Inferior parietal cortex (tissue), 1 donor: Measurements from ENCODE around the gene GPR15LG.
"Not testable (repeated sequence)": the region's sequence is repeated elsewhere in the genome, so short reads cannot be mapped to it uniquely, and the experiment has no call there.

Source experiments
- DNase-seq: peaks from one replicate; pipeline ENCODE4 v3.0.0-alpha.2; 2016; ENCODE audit errors: extremely low spot score

GPR15LG gene

GRCh38 chr10:84166620-84167288, 6.8 kb upstream of the GPR15LG start:
- DNase-seq: no peak

- not testable (repeated sequence) for DNase-seq
Measured at GRCh38 chr10:84167289-84167653, 6.3 kb upstream of the GPR15LG start.

- DNase-seq: not testable (repeated sequence)
Measured at GRCh38 chr10:84168382-84168781, 5.2 kb upstream of the GPR15LG start.

- not testable (repeated sequence) for DNase-seq
Measured at GRCh38 chr10:84171237-84171636, 2.4 kb upstream of the GPR15LG start.

GRCh38 chr10:84171700-84172466, 1.7 kb upstream of the GPR15LG start:
- DNase-seq: not testable (repeated sequence)

- DNase-seq: no peak
Measured at GRCh38 chr10:84172467-84173356, 889 bp upstream of the GPR15LG start.

GRCh38 chr10:84175436-84175835, 1.8 kb downstream of the GPR15LG start:
- no peak for DNase-seq

GRCh38 chr10:84176351-84176750, 2.8 kb downstream of the GPR15LG start:
- DNase-seq: no peak

- no peak for DNase-seq
Measured at GRCh38 chr10:84176836-84177474, 3.4 kb downstream of the GPR15LG start.

GRCh38 chr10:84177541-84178141, 4.0 kb downstream of the GPR15LG start:
- DNase-seq: no peak

- no peak for DNase-seq
Measured at GRCh38 chr10:84178160-84178609, 4.6 kb downstream of the GPR15LG start.

- peak; percentile 59 for DNase-seq
Measured at GRCh38 chr10:84179059-84179710, 5.6 kb downstream of the GPR15LG start.

- not testable (repeated sequence) for DNase-seq
Measured at GRCh38 chr10:84180386-84180785, 6.8 kb downstream of the GPR15LG start.

- DNase-seq: no peak
Measured at GRCh38 chr10:84181631-84182030, 8.0 kb downstream of the GPR15LG start.

- DNase-seq: no peak
Measured at GRCh38 chr10:84184517-84184916, 10.9 kb downstream of the GPR15LG start.

GRCh38 chr10:84185526-84186175, 12.1 kb downstream of the GPR15LG start:
- no peak for DNase-seq

- DNase-seq: no peak
Measured at GRCh38 chr10:84188815-84189214, 15.2 kb downstream of the GPR15LG start.

GRCh38 chr10:84190621-84191020, 17.0 kb downstream of the GPR15LG start:
- no peak for DNase-seq

GRCh38 chr10:84191106-84191505, 17.5 kb downstream of the GPR15LG start:
- no peak for DNase-seq

GRCh38 chr10:84193327-84193726, 19.7 kb downstream of the GPR15LG start:
- no peak for DNase-seq
